ENCODE data around the gene PAPPA2. TPM values are rescaled to one million over a fixed set of nuclear protein-coding genes. Genes with fewer than 3 reads are reported as not detected.

The PAPPA2 gene
- total and polyA plus RNA-seq, 10 of the 15 experiments (the other 5 are each of a cell fraction or from before 2014, with no cell fraction given) = under 0.01 to 0.06 (median 0.03) TPM; not detected in 7

- no peak for TF ChIP-seq HDAC6 (IDR thresholded peaks at IDR 0.05; ENCODE audit: unreplicated experiment)
- TF ChIP-seq ZBTB11 (CRISPR knock-in tag; IDR thresholded peaks at IDR 0.05) = no peak
- TF ChIP-seq MYB (IDR thresholded peaks at IDR 0.05; ENCODE audit: borderline replicate concordance, low read depth, low read length) = no peak
- TF ChIP-seq SREBF2 (IDR thresholded peaks at IDR 0.05; ENCODE audit: low read length) = no peak
- no peak for TF ChIP-seq NFYB (IDR thresholded peaks at IDR 0.05; ENCODE audit: insufficient read depth, low read depth, low read length)
- TF ChIP-seq HSF1 (IDR thresholded peaks at IDR 0.05; ENCODE audit: low read depth, low read length) = no peak
- TF ChIP-seq ZNF592 (IDR thresholded peaks at IDR 0.05) = no peak
- TF ChIP-seq MTA2 (IDR thresholded peaks at IDR 0.05; ENCODE audit: low read depth) = no peak
- no peak for TF ChIP-seq EGR1 (IDR thresholded peaks at IDR 0.05; ENCODE audit: borderline replicate concordance in 1 of 2, low read depth in 2 of 2, low read length in 2 of 2)
- no peak for TF ChIP-seq ZBTB33 (IDR thresholded peaks at IDR 0.05)
- TF ChIP-seq TARDBP (IDR thresholded peaks at IDR 0.05; ENCODE audit: borderline replicate concordance) = no peak
These were observed 93.3 kb downstream of the PAPPA2 start (continued) for GRCh38 chr1:176556288-176556687.
